H9 (cell line): ENCODE data around the gene TCAF2. TPM values are rescaled to one million over a fixed set of nuclear protein-coding genes. Genes with fewer than 3 reads are reported as not detected.
"Not testable (repeated sequence)": the region's sequence is repeated elsewhere in the genome, so short reads cannot be mapped to it uniquely, and the experiment has no call there.

Experiments
- DNase-seq: peaks from one replicate; pipeline ENCODE4 v3.0.0-alpha.2; 2017
- H2AFZ ChIP-seq: one replicate; pipeline ENCODE4 v1.6.1; 2013; ENCODE audit warnings: mild to moderate bottlenecking, low read length, control low read depth, moderate library complexity
- H2AK5ac ChIP-seq: 2 replicates; pipeline ENCODE4 v1.6.1; 2013; ENCODE audit warnings: low read length, control low read depth, mixed read lengths; ENCODE audit not compliant: insufficient read length
- H2BK120ac ChIP-seq: one replicate; pipeline ENCODE4 v1.6.1; 2013; ENCODE audit warnings: low read depth, mild to moderate bottlenecking, low read length, control low read depth, inconsistent platforms; ENCODE audit not compliant: poor library complexity, severe bottlenecking
- H2BK12ac ChIP-seq: 2 replicates; pipeline ENCODE4 v1.6.1; 2013; ENCODE audit warnings: low read length, control low read depth, mixed read lengths, low read depth; ENCODE audit not compliant: insufficient read length
- H2BK15ac ChIP-seq: 2 replicates; pipeline ENCODE4 v1.6.1; 2013; ENCODE audit warnings: low read depth, low read length, control low read depth
- H2BK20ac ChIP-seq: one replicate; pipeline ENCODE4 v1.6.1; 2013; ENCODE audit warnings: low read depth, mild to moderate bottlenecking, low read length, control low read depth, inconsistent platforms; ENCODE audit not compliant: poor library complexity, severe bottlenecking
- H2BK5ac ChIP-seq: 2 replicates; pipeline ENCODE4 v1.6.1; 2013; ENCODE audit warnings: low read length, control low read depth, mixed read lengths; ENCODE audit not compliant: insufficient read length
- H3K14ac ChIP-seq: 2 replicates; pipeline ENCODE4 v1.6.1; 2013; ENCODE audit warnings: low read length, control low read depth; ENCODE audit not compliant: insufficient read depth
- H3K18ac ChIP-seq: 2 replicates; pipeline ENCODE4 v1.6.1; 2013; ENCODE audit warnings: low read depth, mild to moderate bottlenecking, mixed read lengths, low read length, control low read depth; ENCODE audit not compliant: insufficient read length
- H3K23ac ChIP-seq: 2 replicates; pipeline ENCODE4 v1.6.1; 2013; ENCODE audit warnings: low read length, control low read depth, mixed read lengths, low read depth; ENCODE audit not compliant: insufficient read length
- H3K23me2 ChIP-seq: 2 replicates; pipeline ENCODE4 v1.6.1; 2013; ENCODE audit warnings: low read depth, mild to moderate bottlenecking, mixed read lengths, low read length, control low read depth; ENCODE audit not compliant: insufficient read length, poor library complexity, severe bottlenecking
- H3K27ac ChIP-seq: 2 replicates; pipeline ENCODE4 v1.5.1; 2013; ENCODE audit warnings: low read length, control low read depth, mixed read lengths, low read depth; ENCODE audit not compliant: insufficient read length
- H3K27me3 ChIP-seq: 2 replicates; pipeline ENCODE4 v1.6.1; 2013; ENCODE audit warnings: low read length, control low read depth, inconsistent platforms; ENCODE audit not compliant: insufficient read depth
- H3K4ac ChIP-seq: 2 replicates; pipeline ENCODE4 v1.6.1; 2013; ENCODE audit warnings: low read depth, mild to moderate bottlenecking, control low read depth, inconsistent platforms, low read length, moderate library complexity
- H3K4me1 ChIP-seq: 2 replicates; pipeline ENCODE4 v1.6.1; 2013; ENCODE audit warnings: low read length, control low read depth, inconsistent platforms; ENCODE audit not compliant: insufficient read depth
- H3K4me2 ChIP-seq: 2 replicates; pipeline ENCODE4 v1.6.1; 2013; ENCODE audit warnings: low read length, control low read depth, mixed read lengths; ENCODE audit not compliant: insufficient read length, insufficient read depth
- H3K56ac ChIP-seq: 2 replicates; pipeline ENCODE4 v1.6.1; 2013; ENCODE audit warnings: low read depth, mild to moderate bottlenecking, mixed read lengths, low read length, control low read depth; ENCODE audit not compliant: insufficient read length
- H3K79me1 ChIP-seq: 2 replicates; pipeline ENCODE4 v1.6.1; 2013; ENCODE audit warnings: low read depth, mild to moderate bottlenecking, moderate library complexity, low read length, control low read depth, inconsistent platforms; ENCODE audit not compliant: insufficient read depth, poor library complexity, severe bottlenecking
- H3K79me2 ChIP-seq: 2 replicates; pipeline ENCODE4 v1.6.1; 2013; ENCODE audit warnings: low read length, control low read depth, inconsistent platforms; ENCODE audit not compliant: insufficient read depth
- H3K9ac ChIP-seq: 2 replicates; pipeline ENCODE4 v1.6.1; 2013; ENCODE audit warnings: low read length, control low read depth, mixed read lengths; ENCODE audit not compliant: insufficient read length; ENCODE audit errors: extremely low read depth
- H3K9me3 ChIP-seq: one replicate; pipeline ENCODE4 v1.6.1; 2013; ENCODE audit warnings: low read depth, low read length, inconsistent platforms; ENCODE audit not compliant: control insufficient read depth
- H3T11ph ChIP-seq: one replicate; pipeline ENCODE4 v1.6.1; 2013; ENCODE audit warnings: mild to moderate bottlenecking, low read length, control low read depth, inconsistent platforms
- H4K20me1 ChIP-seq: one replicate; pipeline ENCODE4 v1.6.1; 2013; ENCODE audit not compliant: control insufficient read depth, insufficient read length, insufficient read depth
- H4K5ac ChIP-seq: 2 replicates; pipeline ENCODE4 v1.6.1; 2013; ENCODE audit warnings: low read depth, mild to moderate bottlenecking, mixed read lengths, low read length, control low read depth; ENCODE audit not compliant: insufficient read length
- H4K8ac ChIP-seq: replicated peaks from 2 replicates; pipeline ENCODE4 v1.6.1; 2013; ENCODE audit warnings: low read length, control low read depth, mixed read lengths, low read depth; ENCODE audit not compliant: insufficient read length
- H4K91ac ChIP-seq: 2 replicates; pipeline ENCODE4 v1.6.1; 2013; ENCODE audit warnings: low read depth, mild to moderate bottlenecking, moderate library complexity, mixed read lengths, low read length, control low read depth; ENCODE audit not compliant: insufficient read length
- H3K27ac Mint-ChIP-seq, 3 experiments: 2 replicates in 2 of 3; 3 replicates in 1 of 3; pipeline ENCODE4 v1.8.0; 2020 to 2021; ENCODE audit warnings: mixed read lengths in 3 of 3, mild to moderate bottlenecking in 1 of 3, moderate library complexity in 1 of 3
- H3K27me3 Mint-ChIP-seq: 2 replicates; pipeline ENCODE4 v1.8.0; 2021; ENCODE audit warnings: low read depth, mild to moderate bottlenecking, moderate library complexity, mixed read lengths
- H3K36me3 Mint-ChIP-seq, 3 experiments: 2 replicates in 2 of 3; 3 replicates in 1 of 3; pipeline ENCODE4 v1.8.0; 2020 to 2021; ENCODE audit warnings: low read depth in 3 of 3, mixed read lengths in 3 of 3; ENCODE audit not compliant: insufficient read depth in 1 of 3
- H3K4me1 Mint-ChIP-seq, 2 experiments: 2 replicates each; pipeline ENCODE4 v1.8.0; 2020; ENCODE audit warnings: mixed read lengths in 2 of 2
- H3K4me3 Mint-ChIP-seq, 2 experiments: 2 replicates in 1 of 2; 3 replicates in 1 of 2; pipeline ENCODE4 v1.8.0; 2020 to 2021; ENCODE audit warnings: mild to moderate bottlenecking in 2 of 2, mixed read lengths in 2 of 2, moderate library complexity in 1 of 2
- H3K9me3 Mint-ChIP-seq, 2 experiments: 2 replicates in 1 of 2; 3 replicates in 1 of 2; pipeline ENCODE4 v1.8.0; 2020; ENCODE audit warnings: mild to moderate bottlenecking in 2 of 2, mixed read lengths in 2 of 2, moderate library complexity in 1 of 2
- WGBS: extraction: QIAGEN DNeasy Blood & Tissue Kit; methylation state at CpG from one replicate; pipeline ENCODE4 v1.1.7; 2013; ENCODE audit warnings: missing lambda C conversion rate, low lambda C conversion rate, mixed read lengths; ENCODE audit not compliant: insufficient read length; ENCODE audit errors: extremely low coverage; 5-methylcytosine and 5-hydroxymethylcytosine counted together
- total RNA-seq: library from RNA; stranded (reverse); gene quantifications from 2 replicates; pipeline ENCODE4 v1.2.1, GENCODE V29; 2021

Gene TCAF2
- total RNA-seq, 1 experiment from 2014 or later: 0.04 TPM

GRCh38 chr7:143632506-143632905 is 11.7 kb downstream of the TCAF2 start:
- H3K27ac Mint-ChIP-seq, H3K4me3 Mint-ChIP-seq, H2BK5ac ChIP-seq, H2BK20ac ChIP-seq, H3K4me1 Mint-ChIP-seq, H2AFZ ChIP-seq, DNase-seq, H3K18ac ChIP-seq, H3K14ac ChIP-seq, H3K23ac ChIP-seq, H3K27ac ChIP-seq, H2BK120ac ChIP-seq, H3K27me3 Mint-ChIP-seq, H4K20me1 ChIP-seq, H3K4ac ChIP-seq, H3K36me3 Mint-ChIP-seq, H3K9me3 ChIP-seq, H3K79me2 ChIP-seq, H3K4me1 ChIP-seq, H4K91ac ChIP-seq, H3T11ph ChIP-seq, H3K79me1 ChIP-seq, H2BK12ac ChIP-seq, H4K5ac ChIP-seq, H3K56ac ChIP-seq, H3K27me3 ChIP-seq, H4K8ac ChIP-seq, H3K4me2 ChIP-seq, H2BK15ac ChIP-seq, H3K23me2 ChIP-seq, H3K9me3 Mint-ChIP-seq, H2AK5ac ChIP-seq, H3K9ac ChIP-seq: not testable (repeated sequence)
- no CpG with 5 or more reads among the region's 4 CpGs for WGBS

GRCh38 chr7:143633013-143633618 is 12.3 kb downstream of the TCAF2 start:
- H3K23ac ChIP-seq, H2BK20ac ChIP-seq, H3K9me3 ChIP-seq, H3K56ac ChIP-seq, H3K36me3 Mint-ChIP-seq, H4K5ac ChIP-seq, H3K9me3 Mint-ChIP-seq, H3K27me3 Mint-ChIP-seq, H4K91ac ChIP-seq, H4K8ac ChIP-seq, H3K27ac ChIP-seq, DNase-seq, H2BK120ac ChIP-seq, H3K79me1 ChIP-seq, H2BK15ac ChIP-seq, H2BK12ac ChIP-seq, H3K4me3 Mint-ChIP-seq, H3K4me2 ChIP-seq, H3K79me2 ChIP-seq, H2AFZ ChIP-seq, H3K27me3 ChIP-seq, H2BK5ac ChIP-seq, H3K23me2 ChIP-seq, H3K4ac ChIP-seq, H4K20me1 ChIP-seq, H3K4me1 ChIP-seq, H3K27ac Mint-ChIP-seq, H3K14ac ChIP-seq, H3T11ph ChIP-seq, H3K9ac ChIP-seq, H3K4me1 Mint-ChIP-seq, H2AK5ac ChIP-seq, H3K18ac ChIP-seq: not testable (repeated sequence)
- WGBS: no CpG with 5 or more reads among the region's 6 CpGs
